ENCODE data around the gene S100A9. TPM values are rescaled to one million over a fixed set of nuclear protein-coding genes. Genes with fewer than 3 reads are reported as not detected.

Gene S100A9
- total and polyA plus RNA-seq, 4 donors = 35.0 to 603 (median 158) TPM

DNA sequence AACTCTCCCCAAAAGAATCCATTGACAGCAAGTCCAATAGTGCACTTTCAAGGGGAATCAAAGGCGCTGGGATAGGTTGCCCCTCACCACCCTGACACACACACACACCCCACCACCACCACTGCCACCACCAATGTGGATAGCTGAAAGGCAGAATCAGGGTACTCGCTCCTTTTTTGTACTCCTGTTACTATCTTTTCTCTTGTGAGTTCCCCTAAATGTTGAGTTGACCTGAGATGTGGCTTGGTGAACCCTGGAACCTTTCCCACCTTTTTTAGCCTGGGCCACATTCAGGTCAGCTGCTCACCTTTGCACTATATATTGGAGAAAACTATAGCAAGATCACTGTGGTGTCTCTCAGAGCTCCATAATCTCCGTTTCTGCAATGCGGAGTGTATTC is 29.3 kb downstream of the S100A9 start:
- H3K27ac ChIP-seq (ENCODE audit: low read depth in 1 of 2, low read length in 2 of 2) = peak overlapping the region; percentile 3 to 12
- no peak overlapping the region for H3K4me3 ChIP-seq (ENCODE audit: low read depth in 1 of 3, low read length in 3 of 3)
- H3K27me3 ChIP-seq (ENCODE audit: control insufficient read depth in 4 of 4, insufficient read depth in 4 of 4, low read length in 3 of 4) = no peaks in the 10 kb centered on the region
- H3K9me3 ChIP-seq (ENCODE audit: control insufficient read depth in 4 of 4, low read length in 3 of 4) = peaks cover 0 to 2% (median 0%) of the 10 kb centered on the region in 4 donors
- H3K9ac ChIP-seq (ENCODE audit: low read depth in 1 of 2, low read length in 2 of 2) = no peak overlapping the region
- H3K36me3 ChIP-seq (ENCODE audit: control insufficient read depth in 4 of 4, insufficient read depth in 3 of 4, low read depth in 1 of 4, low read length in 3 of 4) = no peaks in the 10 kb centered on the region
- WGBS = 83% methylated on average over 4 of the region's 4 CpGs
- TF ChIP-seq, protein P1, sequence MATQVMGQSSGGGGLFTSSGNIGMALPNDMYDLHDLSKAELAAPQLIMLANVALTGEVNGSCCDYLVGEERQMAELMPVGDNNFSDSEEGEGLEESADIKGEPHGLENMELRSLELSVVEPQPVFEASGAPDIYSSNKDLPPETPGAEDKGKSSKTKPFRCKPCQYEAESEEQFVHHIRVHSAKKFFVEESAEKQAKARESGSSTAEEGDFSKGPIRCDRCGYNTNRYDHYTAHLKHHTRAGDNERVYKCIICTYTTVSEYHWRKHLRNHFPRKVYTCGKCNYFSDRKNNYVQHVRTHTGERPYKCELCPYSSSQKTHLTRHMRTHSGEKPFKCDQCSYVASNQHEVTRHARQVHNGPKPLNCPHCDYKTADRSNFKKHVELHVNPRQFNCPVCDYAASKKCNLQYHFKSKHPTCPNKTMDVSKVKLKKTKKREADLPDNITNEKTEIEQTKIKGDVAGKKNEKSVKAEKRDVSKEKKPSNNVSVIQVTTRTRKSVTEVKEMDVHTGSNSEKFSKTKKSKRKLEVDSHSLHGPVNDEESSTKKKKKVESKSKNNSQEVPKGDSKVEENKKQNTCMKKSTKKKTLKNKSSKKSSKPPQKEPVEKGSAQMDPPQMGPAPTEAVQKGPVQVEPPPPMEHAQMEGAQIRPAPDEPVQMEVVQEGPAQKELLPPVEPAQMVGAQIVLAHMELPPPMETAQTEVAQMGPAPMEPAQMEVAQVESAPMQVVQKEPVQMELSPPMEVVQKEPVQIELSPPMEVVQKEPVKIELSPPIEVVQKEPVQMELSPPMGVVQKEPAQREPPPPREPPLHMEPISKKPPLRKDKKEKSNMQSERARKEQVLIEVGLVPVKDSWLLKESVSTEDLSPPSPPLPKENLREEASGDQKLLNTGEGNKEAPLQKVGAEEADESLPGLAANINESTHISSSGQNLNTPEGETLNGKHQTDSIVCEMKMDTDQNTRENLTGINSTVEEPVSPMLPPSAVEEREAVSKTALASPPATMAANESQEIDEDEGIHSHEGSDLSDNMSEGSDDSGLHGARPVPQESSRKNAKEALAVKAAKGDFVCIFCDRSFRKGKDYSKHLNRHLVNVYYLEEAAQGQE (IDR thresholded peaks at IDR 0.05) = no peak
- TF ChIP-seq, protein P2, sequence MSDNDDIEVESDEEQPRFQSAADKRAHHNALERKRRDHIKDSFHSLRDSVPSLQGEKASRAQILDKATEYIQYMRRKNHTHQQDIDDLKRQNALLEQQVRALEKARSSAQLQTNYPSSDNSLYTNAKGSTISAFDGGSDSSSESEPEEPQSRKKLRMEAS (IDR thresholded peaks at IDR 0.05) = no peak
- TF ChIP-seq FOXA1 (IDR thresholded peaks at IDR 0.05) (no peak), HNF4G (IDR thresholded peaks at IDR 0.05) (no peak), TAF1 (conservative IDR thresholded peaks at IDR 0.05) (no peak), FOXA2 (IDR thresholded peaks at IDR 0.05) (no peak), SP1 (IDR thresholded peaks at IDR 0.05) (no peak), JUND (IDR thresholded peaks at IDR 0.05) (no peak), RAD21 (IDR thresholded peaks at IDR 0.05) (no peak), HNF4A (conservative IDR thresholded peaks at IDR 0.05) (no peak), RXRA (IDR thresholded peaks at IDR 0.05) (no peak), NR2F2 (IDR thresholded peaks at IDR 0.05) (no peak)
- TF ChIP-seq, protein P3, sequence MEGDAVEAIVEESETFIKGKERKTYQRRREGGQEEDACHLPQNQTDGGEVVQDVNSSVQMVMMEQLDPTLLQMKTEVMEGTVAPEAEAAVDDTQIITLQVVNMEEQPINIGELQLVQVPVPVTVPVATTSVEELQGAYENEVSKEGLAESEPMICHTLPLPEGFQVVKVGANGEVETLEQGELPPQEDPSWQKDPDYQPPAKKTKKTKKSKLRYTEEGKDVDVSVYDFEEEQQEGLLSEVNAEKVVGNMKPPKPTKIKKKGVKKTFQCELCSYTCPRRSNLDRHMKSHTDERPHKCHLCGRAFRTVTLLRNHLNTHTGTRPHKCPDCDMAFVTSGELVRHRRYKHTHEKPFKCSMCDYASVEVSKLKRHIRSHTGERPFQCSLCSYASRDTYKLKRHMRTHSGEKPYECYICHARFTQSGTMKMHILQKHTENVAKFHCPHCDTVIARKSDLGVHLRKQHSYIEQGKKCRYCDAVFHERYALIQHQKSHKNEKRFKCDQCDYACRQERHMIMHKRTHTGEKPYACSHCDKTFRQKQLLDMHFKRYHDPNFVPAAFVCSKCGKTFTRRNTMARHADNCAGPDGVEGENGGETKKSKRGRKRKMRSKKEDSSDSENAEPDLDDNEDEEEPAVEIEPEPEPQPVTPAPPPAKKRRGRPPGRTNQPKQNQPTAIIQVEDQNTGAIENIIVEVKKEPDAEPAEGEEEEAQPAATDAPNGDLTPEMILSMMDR (IDR thresholded peaks at IDR 0.05; ENCODE audit: low read depth, low read length, missing input control) = no peak
- TF ChIP-seq, protein P4, sequence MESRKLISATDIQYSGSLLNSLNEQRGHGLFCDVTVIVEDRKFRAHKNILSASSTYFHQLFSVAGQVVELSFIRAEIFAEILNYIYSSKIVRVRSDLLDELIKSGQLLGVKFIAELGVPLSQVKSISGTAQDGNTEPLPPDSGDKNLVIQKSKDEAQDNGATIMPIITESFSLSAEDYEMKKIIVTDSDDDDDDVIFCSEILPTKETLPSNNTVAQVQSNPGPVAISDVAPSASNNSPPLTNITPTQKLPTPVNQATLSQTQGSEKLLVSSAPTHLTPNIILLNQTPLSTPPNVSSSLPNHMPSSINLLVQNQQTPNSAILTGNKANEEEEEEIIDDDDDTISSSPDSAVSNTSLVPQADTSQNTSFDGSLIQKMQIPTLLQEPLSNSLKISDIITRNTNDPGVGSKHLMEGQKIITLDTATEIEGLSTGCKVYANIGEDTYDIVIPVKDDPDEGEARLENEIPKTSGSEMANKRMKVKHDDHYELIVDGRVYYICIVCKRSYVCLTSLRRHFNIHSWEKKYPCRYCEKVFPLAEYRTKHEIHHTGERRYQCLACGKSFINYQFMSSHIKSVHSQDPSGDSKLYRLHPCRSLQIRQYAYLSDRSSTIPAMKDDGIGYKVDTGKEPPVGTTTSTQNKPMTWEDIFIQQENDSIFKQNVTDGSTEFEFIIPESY (IDR thresholded peaks at IDR 0.05) = no peak
- TF ChIP-seq, protein P5, sequence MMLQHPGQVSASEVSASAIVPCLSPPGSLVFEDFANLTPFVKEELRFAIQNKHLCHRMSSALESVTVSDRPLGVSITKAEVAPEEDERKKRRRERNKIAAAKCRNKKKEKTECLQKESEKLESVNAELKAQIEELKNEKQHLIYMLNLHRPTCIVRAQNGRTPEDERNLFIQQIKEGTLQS (IDR thresholded peaks at IDR 0.05) = no peak
- no peaks in the 10 kb centered on the region for H3K4me1 ChIP-seq (ENCODE audit: control insufficient read depth in 4 of 4, insufficient read depth in 4 of 4, low read length in 3 of 4)
- DNase-seq (ENCODE audit: low spot score) = peak; percentile 6

DNA sequence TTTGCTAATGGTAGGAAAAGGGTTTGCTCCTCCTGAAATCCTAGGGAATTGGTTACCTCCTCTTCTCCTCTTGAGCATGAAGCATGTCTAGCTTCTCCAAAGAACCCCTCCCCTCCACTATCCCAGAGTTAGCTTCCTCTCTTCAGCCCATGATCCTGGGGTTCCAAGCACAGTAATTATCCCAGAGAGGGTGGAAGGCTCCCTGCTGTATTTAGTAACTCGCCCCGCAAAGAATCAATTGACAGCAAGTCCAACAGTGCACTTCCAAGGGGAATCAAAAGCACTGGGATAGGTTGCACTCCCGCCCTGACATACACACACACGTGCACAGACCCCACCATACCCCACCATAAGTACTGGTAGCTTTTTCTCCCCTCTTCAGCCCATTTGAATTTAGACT is 30.1 kb downstream of the S100A9 start:
- Histone ChIP-seq H3K4me3 (ENCODE audit: low read depth in 1 of 3, low read length in 3 of 3) (no peak overlapping the region), H3K36me3 (ENCODE audit: control insufficient read depth in 4 of 4, insufficient read depth in 3 of 4, low read depth in 1 of 4, low read length in 3 of 4) (no peaks in the 10 kb centered on the region), H3K27me3 (ENCODE audit: control insufficient read depth in 4 of 4, insufficient read depth in 4 of 4, low read length in 3 of 4) (no peaks in the 10 kb centered on the region), H3K9me3 (ENCODE audit: control insufficient read depth in 4 of 4, low read length in 3 of 4) (peaks cover 0 to 2% (median 0%) of the 10 kb centered on the region in 4 donors), H3K27ac (ENCODE audit: low read depth in 1 of 2, low read length in 2 of 2) (peak overlapping the region in 1 of 2 donors; percentile 35), H3K9ac (ENCODE audit: low read depth in 1 of 2, low read length in 2 of 2) (no peak overlapping the region), H3K4me1 (ENCODE audit: control insufficient read depth in 4 of 4, insufficient read depth in 4 of 4, low read length in 3 of 4) (no peaks in the 10 kb centered on the region)
- TF ChIP-seq, protein P3 (IDR thresholded peaks at IDR 0.05; ENCODE audit: low read depth, low read length, missing input control) = no peak
- TF ChIP-seq RXRA (IDR thresholded peaks at IDR 0.05) (no peak), RAD21 (IDR thresholded peaks at IDR 0.05) (no peak), TAF1 (conservative IDR thresholded peaks at IDR 0.05) (no peak), GABPA (IDR thresholded peaks at IDR 0.05 in 1 of 2, conservative IDR thresholded peaks at IDR 0.05 in 1 of 2) (no peak), HNF4G (IDR thresholded peaks at IDR 0.05) (no peak), FOXA1 (IDR thresholded peaks at IDR 0.05) (no peak), EGR1 (IDR thresholded peaks at IDR 0.05; ENCODE audit: low read depth in 2 of 2) (no peak), JUND (IDR thresholded peaks at IDR 0.05) (no peak), FOXA2 (IDR thresholded peaks at IDR 0.05) (no peak), NR2F2 (IDR thresholded peaks at IDR 0.05) (no peak)
- TF ChIP-seq, protein P2 (IDR thresholded peaks at IDR 0.05) = no peak
- TF ChIP-seq, protein P5 (IDR thresholded peaks at IDR 0.05) = no peak
- WGBS = 77% methylated on average over 4 of the region's 4 CpGs
- DNase-seq (ENCODE audit: low spot score) = no peak
